Measurements from ENCODE around the gene SIX5. TPM values are rescaled to one million over a fixed set of nuclear protein-coding genes. Genes with fewer than 3 reads are reported as not detected.
A peak's percentile ranks its signal among the peaks of the same experiment; 100 is the strongest.

SIX5 gene
- total and polyA plus RNA-seq, 2 experiments from 2014 or later: 40.4 to 78.8 TPM

GRCh38 chr19:45815481-45816216 lies 46.6 kb upstream of the SIX5 start:
- Histone ChIP-seq H3K36me3 (no peaks in the 10 kb centered on the region), H3K27me3 (no peaks in the 10 kb centered on the region), H3K9me3 (ENCODE audit: low read depth) (no peaks in the 10 kb centered on the region), H3K4me1 (ENCODE audit: low read depth) (peaks cover 20% of the 10 kb centered on the region), H3K4me3 (peak overlapping the region; percentile 54), H3K27ac (peak overlapping the region; percentile 74)
- peak; percentile 27 to 89 for DNase-seq (ENCODE audit: low read depth in 1 of 2, low spot score in 1 of 2)
- no peak for TF ChIP-seq CTCF (IDR thresholded peaks at IDR 0.05; ENCODE audit: low read depth, low read length)

GRCh38 chr19:45814851-45815480 lies 45.9 kb upstream of the SIX5 start, which contains the start of gene RSPH6A:
TSS of gene RSPH6A (minus strand) at chr19:45815308. CDS start at chr19:45815176, 132 bp downstream.
- peak in 1 of 2 donors; percentile 33 for DNase-seq (ENCODE audit: low read depth in 1 of 2, low spot score in 1 of 2)
- Histone ChIP-seq H3K27me3 (no peaks in the 10 kb centered on the region), H3K36me3 (no peaks in the 10 kb centered on the region), H3K4me3 (peak within 1 kb of the TSS; percentile 54), H3K4me1 (ENCODE audit: low read depth) (peaks cover 20% of the 10 kb centered on the region), H3K27ac (peak within 1 kb of the TSS; percentile 74), H3K9me3 (ENCODE audit: low read depth) (no peaks in the 10 kb centered on the region)
- no peak for TF ChIP-seq CTCF (IDR thresholded peaks at IDR 0.05; ENCODE audit: low read depth, low read length)

GRCh38 chr19:45814166-45814780 lies 45.2 kb upstream of the SIX5 start:
- Histone ChIP-seq H3K27ac (peak overlapping the region; percentile 74), H3K4me1 (ENCODE audit: low read depth) (peaks cover 20% of the 10 kb centered on the region), H3K4me3 (peak overlapping the region; percentile 54), H3K36me3 (no peaks in the 10 kb centered on the region), H3K27me3 (no peaks in the 10 kb centered on the region), H3K9me3 (ENCODE audit: low read depth) (no peaks in the 10 kb centered on the region)
- no peak for DNase-seq (ENCODE audit: low read depth in 1 of 2, low spot score in 1 of 2)
- no peak for TF ChIP-seq CTCF (IDR thresholded peaks at IDR 0.05; ENCODE audit: low read depth, low read length)

GRCh38 chr19:45812297-45812696 lies 43.2 kb upstream of the SIX5 start:
- no peak for TF ChIP-seq CTCF (IDR thresholded peaks at IDR 0.05; ENCODE audit: low read depth, low read length)
- H3K27ac ChIP-seq: no peak overlapping the region
- H3K4me1 ChIP-seq (ENCODE audit: low read depth): peaks cover 14% of the 10 kb centered on the region
- H3K9me3 ChIP-seq (ENCODE audit: low read depth): no peaks in the 10 kb centered on the region
- no peaks in the 10 kb centered on the region for H3K36me3 ChIP-seq
- DNase-seq (ENCODE audit: low read depth in 1 of 2, low spot score in 1 of 2): no peak
- H3K27me3 ChIP-seq: no peaks in the 10 kb centered on the region
- no peak overlapping the region for H3K4me3 ChIP-seq

- Histone ChIP-seq H3K27ac (no peak overlapping the region), H3K4me1 (ENCODE audit: low read depth) (peaks cover 7% of the 10 kb centered on the region), H3K4me3 (no peak overlapping the region), H3K36me3 (no peaks in the 10 kb centered on the region), H3K27me3 (no peaks in the 10 kb centered on the region), H3K9me3 (ENCODE audit: low read depth) (no peaks in the 10 kb centered on the region)
- peak in 1 of 2 donors; percentile 76 for DNase-seq (ENCODE audit: low read depth in 1 of 2, low spot score in 1 of 2)
- no peak for TF ChIP-seq CTCF (IDR thresholded peaks at IDR 0.05; ENCODE audit: low read depth, low read length)
Measured at GRCh38 chr19:45809643-45810159, 40.6 kb upstream of the SIX5 start.

All from cardiac muscle cell (in vitro differentiated cells and primary cell).